Gastrocnemius medialis (tissue), 4 donors: ENCODE results near the gene FBLL1. TPM values are rescaled to one million over a fixed set of nuclear protein-coding genes. Genes with fewer than 3 reads are reported as not detected.

Experiments used
- ATAC-seq, 2 donors: fragments of 150-250 bp; one replicate each; pipeline ENCODE4 v1.9.1; 2016
- DNase-seq, 2 donors: peaks; one replicate each; pipeline ENCODE4 v3.0.0-alpha.2; 2019
- H3K27ac ChIP-seq, 4 donors: fragments of 200-600 bp; sonication (generic); 1 replicate in 1 of 4; 2 replicates in 3 of 4; pipeline ENCODE4 v1.5.1; 2016 to 2018; ENCODE audit warnings: mild to moderate bottlenecking in 2 of 4, moderate library complexity in 1 of 4
- H3K27me3 ChIP-seq, 3 donors: fragments of 200-600 bp; sonication (generic) in 2 of 3; 1 replicate in 1 of 3; 2 replicates in 2 of 3; pipeline versions ENCODE4 v1.5.1 to v1.6.0; 2016 to 2019; ENCODE audit warnings: mild to moderate bottlenecking in 1 of 3, moderate library complexity in 1 of 3
- H3K36me3 ChIP-seq, 2 donors: fragments of 200-600 bp; sonication (generic) in 1 of 2; one replicate each; pipeline ENCODE4 v1.5.1; 2017 to 2018
- H3K4me1 ChIP-seq, 2 donors: fragments of 200-600 bp; sonication (generic) in 1 of 2; one replicate each; pipeline ENCODE4 v1.5.1; 2016 to 2017; ENCODE audit warnings: mild to moderate bottlenecking in 2 of 2
- H3K4me3 ChIP-seq, 4 donors: fragments of 200-600 bp; sonication (generic) in 3 of 4; 1 replicate in 1 of 4; 2 replicates in 3 of 4; pipeline ENCODE4 v1.5.1; 2016 to 2019; ENCODE audit warnings: mild to moderate bottlenecking in 2 of 4
- H3K9me3 ChIP-seq, 3 donors: fragments of 200-600 bp; sonication (generic) in 2 of 3; 1 replicate in 1 of 3; 2 replicates in 2 of 3; pipeline ENCODE4 v1.5.1; 2016 to 2019
- POLR2A ChIP-seq, 2 donors: fragments of 450-650 bp; IDR thresholded peaks; one replicate each; pipeline ENCODE4 v1.6.1; 2017; ENCODE audit warnings: antibody characterized with exemption in 2 of 2, mild to moderate bottlenecking in 2 of 2, moderate library complexity in 2 of 2
- in situ Hi-C, 4 donors: fragments of 200-750 bp; cut with MboI; loops; one replicate each; pipeline versions ENCODE4 v1.15.0 to v1.8.0; 2017; ENCODE audit warnings: low sequenced_read_pairs in 4 of 4
- intact Hi-C: fragments of 100-400 bp; cut with DNase I; formaldehyde crosslinking; loops from one replicate; pipeline ENCODE4 v1.15.1; 2023; ENCODE audit warnings: low total_unique reads
- total RNA-seq, 4 donors: library from RNA; depleted of rRNA; stranded (reverse); fragments of >200 nt; gene quantifications; one replicate each; pipeline versions ENCODE4 v1.1.0 to v1.2.3, GENCODE V29; 2016
- TF ChIP-seq, protein P1 (sequence below), 5 experiments: fragments of 450-650 bp in 3 of 5; fragments of 200-600 bp in 2 of 5; sonication (generic) in 2 of 5; IDR thresholded peaks in 4 of 5; conservative IDR thresholded peaks in 1 of 5; 1 replicate in 4 of 5; 2 replicates in 1 of 5; pipeline ENCODE4 v1.5.1; 2016 to 2019; ENCODE audit warnings: antibody characterized with exemption in 5 of 5, mild to moderate bottlenecking in 3 of 5, moderate library complexity in 3 of 5

Gene FBLL1
- not detected for total RNA-seq

DNA sequence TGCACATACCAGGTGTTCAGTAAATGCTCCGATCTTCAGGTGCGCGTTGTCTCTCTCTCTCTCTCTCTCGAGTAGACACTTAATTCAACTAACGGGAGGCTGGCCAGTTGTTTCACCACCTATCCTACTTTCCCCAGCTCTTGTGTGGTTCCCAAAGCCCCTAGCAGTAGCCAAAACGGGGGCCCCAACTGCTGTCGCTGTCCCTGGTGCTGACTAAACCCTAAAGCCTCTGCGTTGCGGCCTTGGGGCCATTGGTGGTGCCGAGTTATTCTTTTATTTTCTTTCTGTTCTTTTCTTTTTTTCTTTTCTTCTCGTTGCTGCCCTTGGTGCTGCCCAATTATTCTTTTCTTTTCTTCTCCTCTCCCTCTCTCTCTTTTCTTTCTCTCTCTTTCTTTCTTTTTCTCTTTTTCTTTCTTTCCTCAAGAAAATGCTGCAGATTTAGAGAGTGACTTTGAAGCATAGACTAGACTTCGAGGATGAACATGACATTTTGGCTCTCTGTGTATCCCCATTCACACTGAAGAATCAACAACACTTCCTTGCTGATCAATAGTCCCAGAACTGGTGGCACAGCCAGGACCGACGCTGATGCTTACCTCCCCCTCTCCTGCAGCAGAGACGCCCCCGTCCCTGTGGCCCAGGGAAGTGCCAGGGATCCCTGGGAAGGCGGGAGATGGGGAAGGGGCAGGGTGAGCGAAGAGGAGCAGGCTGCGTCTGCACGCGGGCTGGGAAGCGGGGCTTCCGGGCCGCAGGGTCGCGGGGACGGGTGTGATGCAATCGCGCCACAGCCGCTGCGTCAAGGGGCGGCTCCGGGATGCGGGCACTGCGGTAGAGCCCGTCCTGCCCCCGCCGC lies at the start of gene FBLL1:
FBLL1 (plus strand) TSS at position 785 of the 853 bp plus-strand sequence. CDS start 200 bp downstream, outside the sequence.
- Histone ChIP-seq H3K4me1 (no peaks in the 10 kb centered on the region), H3K36me3 (no peaks in the 10 kb centered on the region), H3K27me3 (peaks cover 29 to 44% (median 39%) of the 10 kb centered on the region in 3 donors), H3K9me3 (no peaks in the 10 kb centered on the region), H3K4me3 (peak within 1 kb of the TSS in 3 of 4 donors; percentile 5 to 33 (median 25)), H3K27ac (no peak within 1 kb of the TSS)
- TF ChIP-seq POLR2A (IDR thresholded peaks at IDR 0.05), result no peak
- TF ChIP-seq, protein P1, sequence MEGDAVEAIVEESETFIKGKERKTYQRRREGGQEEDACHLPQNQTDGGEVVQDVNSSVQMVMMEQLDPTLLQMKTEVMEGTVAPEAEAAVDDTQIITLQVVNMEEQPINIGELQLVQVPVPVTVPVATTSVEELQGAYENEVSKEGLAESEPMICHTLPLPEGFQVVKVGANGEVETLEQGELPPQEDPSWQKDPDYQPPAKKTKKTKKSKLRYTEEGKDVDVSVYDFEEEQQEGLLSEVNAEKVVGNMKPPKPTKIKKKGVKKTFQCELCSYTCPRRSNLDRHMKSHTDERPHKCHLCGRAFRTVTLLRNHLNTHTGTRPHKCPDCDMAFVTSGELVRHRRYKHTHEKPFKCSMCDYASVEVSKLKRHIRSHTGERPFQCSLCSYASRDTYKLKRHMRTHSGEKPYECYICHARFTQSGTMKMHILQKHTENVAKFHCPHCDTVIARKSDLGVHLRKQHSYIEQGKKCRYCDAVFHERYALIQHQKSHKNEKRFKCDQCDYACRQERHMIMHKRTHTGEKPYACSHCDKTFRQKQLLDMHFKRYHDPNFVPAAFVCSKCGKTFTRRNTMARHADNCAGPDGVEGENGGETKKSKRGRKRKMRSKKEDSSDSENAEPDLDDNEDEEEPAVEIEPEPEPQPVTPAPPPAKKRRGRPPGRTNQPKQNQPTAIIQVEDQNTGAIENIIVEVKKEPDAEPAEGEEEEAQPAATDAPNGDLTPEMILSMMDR (IDR thresholded peaks at IDR 0.05 in 4 of 5, conservative IDR thresholded peaks at IDR 0.05 in 1 of 5), result no peak
- DNase-seq, result no peak
- no peak for ATAC-seq
- intact Hi-C loops, result no loop called here
- in situ Hi-C loops, result no loop called here

DNA sequence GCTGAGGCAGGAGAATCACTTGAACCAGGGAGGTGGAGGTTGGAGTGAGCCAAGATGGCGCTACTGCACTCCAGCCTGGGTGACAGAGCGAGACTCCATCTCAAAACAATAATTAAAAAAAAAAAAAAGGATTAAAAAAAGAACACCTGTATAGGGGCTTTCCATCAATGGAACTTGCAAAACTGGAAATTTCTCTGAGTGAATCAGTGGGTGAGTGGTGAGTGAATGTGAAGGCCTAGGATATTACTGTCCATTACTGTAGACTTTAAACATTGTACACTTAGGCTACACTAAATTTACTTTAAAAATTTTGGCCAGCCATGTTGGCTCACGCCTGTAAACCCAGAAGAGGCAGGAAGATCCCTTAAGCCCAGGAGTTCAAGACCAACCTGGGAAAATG lies 48.5 kb upstream of the FBLL1 start:
- TF ChIP-seq POLR2A (IDR thresholded peaks at IDR 0.05), result no peak
- ATAC-seq, result no peak
- in situ Hi-C loops, result no loop called here
- intact Hi-C loops, result loop anchor here (10.0 kb wide), 1 partner anchor 1104 kb away; the partner anchor contains the start of gene SPDL1
- no peaks in the 10 kb centered on the region for H3K36me3 ChIP-seq
- DNase-seq, result no peak
- no peaks in the 10 kb centered on the region for H3K9me3 ChIP-seq
- H3K27ac ChIP-seq, result no peak overlapping the region
- no peaks in the 10 kb centered on the region for H3K4me1 ChIP-seq
- H3K27me3 ChIP-seq, result no peaks in the 10 kb centered on the region
- no peak overlapping the region for H3K4me3 ChIP-seq

DNA sequence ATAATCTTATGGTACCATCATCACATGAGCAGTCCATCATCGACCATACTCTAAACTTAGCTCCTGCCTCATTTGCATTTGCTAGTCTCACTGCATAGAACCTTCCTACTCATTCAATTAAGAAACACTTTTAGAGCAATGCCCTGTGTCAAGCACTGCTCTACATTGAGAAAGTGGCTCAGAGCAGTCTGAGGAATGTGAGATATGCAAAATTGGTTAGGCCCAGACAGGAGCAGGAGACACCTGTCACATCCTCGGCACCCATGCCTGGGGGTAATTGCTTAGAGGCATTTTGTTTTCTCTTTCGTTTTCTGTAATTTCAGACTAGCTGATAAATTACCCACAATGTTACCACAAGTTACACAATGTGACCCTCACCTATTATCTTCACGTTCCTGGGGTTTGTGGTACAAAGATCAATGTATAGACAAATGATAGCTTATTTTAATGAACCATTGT lies 47.7 kb upstream of the FBLL1 start:
- intact Hi-C loops, result loop anchor here (10.0 kb wide), 1 partner anchor 1103 kb away; the partner anchor contains the start of gene SPDL1
- TF ChIP-seq, protein P1 (IDR thresholded peaks at IDR 0.05 in 4 of 5, conservative IDR thresholded peaks at IDR 0.05 in 1 of 5), result no peak
- no peak for TF ChIP-seq POLR2A (IDR thresholded peaks at IDR 0.05)
- H3K4me1 ChIP-seq, result no peaks in the 10 kb centered on the region
- H3K27me3 ChIP-seq, result no peaks in the 10 kb centered on the region
- H3K4me3 ChIP-seq, result no peak overlapping the region
- no peaks in the 10 kb centered on the region for H3K36me3 ChIP-seq
- no peak overlapping the region for H3K27ac ChIP-seq
- DNase-seq (no peak), ATAC-seq (no peak)
- H3K9me3 ChIP-seq, result no peaks in the 10 kb centered on the region
- in situ Hi-C loops, result no loop called here

DNA sequence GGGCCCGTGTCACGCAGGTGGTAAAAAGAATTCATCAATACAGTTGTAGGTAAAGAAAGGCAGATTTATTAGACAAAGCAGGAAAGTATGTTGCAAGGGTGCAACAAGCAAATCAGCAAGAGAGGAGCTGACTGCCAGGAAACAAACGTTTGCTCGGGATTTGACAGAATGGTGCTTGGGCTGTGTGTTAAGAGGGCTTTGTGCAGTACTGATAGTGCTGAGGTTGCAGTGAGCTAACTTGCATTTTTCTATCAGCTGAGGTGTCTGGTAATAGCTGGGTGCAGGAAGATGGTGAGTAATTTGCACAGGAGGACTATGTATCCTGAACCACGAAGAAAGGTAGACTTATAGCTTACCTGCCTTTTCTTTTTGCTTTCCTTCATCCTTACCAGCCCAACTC lies 46.7 kb upstream of the FBLL1 start:
- H3K27me3 ChIP-seq, result no peaks in the 10 kb centered on the region
- intact Hi-C loops (loop anchor here (10.0 kb wide), 1 partner anchor 1102 kb away; the partner anchor contains the start of gene SPDL1), in situ Hi-C loops (no loop called here)
- DNase-seq, result no peak
- H3K9me3 ChIP-seq, result no peaks in the 10 kb centered on the region
- no peak for TF ChIP-seq POLR2A (IDR thresholded peaks at IDR 0.05)
- TF ChIP-seq, protein P1 (IDR thresholded peaks at IDR 0.05 in 4 of 5, conservative IDR thresholded peaks at IDR 0.05 in 1 of 5), result no peak
- H3K4me3 ChIP-seq, result no peak overlapping the region
- H3K36me3 ChIP-seq, result no peaks in the 10 kb centered on the region
- no peak for ATAC-seq
- no peak overlapping the region for H3K27ac ChIP-seq
- H3K4me1 ChIP-seq, result peaks cover 4 to 5% of the 10 kb centered on the region in 2 donors
